Kidney capillary endothelial cell (primary cell): ENCODE measurements around the gene KCNJ15.
"Not testable (repeated sequence)": the region's sequence is repeated elsewhere in the genome, so short reads cannot be mapped to it uniquely, and the experiment has no call there.

Experiments used
- DNase-seq: peaks from one replicate; pipeline ENCODE4 v3.0.0-alpha.2; 2018; ENCODE audit warnings: low spot score

KCNJ15 gene

GRCh38 chr21:38244885-38245869 is 11.6 kb upstream of the KCNJ15 start:
- DNase-seq: peak; percentile 98

GRCh38 chr21:38246511-38246910 is 10.3 kb upstream of the KCNJ15 start:
- DNase-seq: no peak

GRCh38 chr21:38247054-38247453 is 9.7 kb upstream of the KCNJ15 start:
- DNase-seq: not testable (repeated sequence)

- no peak for DNase-seq
Measured at GRCh38 chr21:38247738-38248510, 8.9 kb upstream of the KCNJ15 start.

GRCh38 chr21:38249256-38249655 is 7.5 kb upstream of the KCNJ15 start:
- no peak for DNase-seq

GRCh38 chr21:38249696-38250278 is 7.0 kb upstream of the KCNJ15 start:
- no peak for DNase-seq

GRCh38 chr21:38250991-38251418 is 5.8 kb upstream of the KCNJ15 start:
- no peak for DNase-seq

- no peak for DNase-seq
Measured at GRCh38 chr21:38254970-38255369, 1.8 kb upstream of the KCNJ15 start.

- DNase-seq: no peak
Measured at GRCh38 chr21:38255571-38256117, 1.1 kb upstream of the KCNJ15 start.

- DNase-seq: no peak
Measured at GRCh38 chr21:38257667-38258066, 876 bp downstream of the KCNJ15 start.

- no peak for DNase-seq
Measured at GRCh38 chr21:38258521-38259485, 2.0 kb downstream of the KCNJ15 start.

GRCh38 chr21:38259665-38260064 is 2.9 kb downstream of the KCNJ15 start:
- DNase-seq: no peak

GRCh38 chr21:38260426-38260825 is 3.6 kb downstream of the KCNJ15 start:
- no peak for DNase-seq

GRCh38 chr21:38261851-38262250 is 5.1 kb downstream of the KCNJ15 start:
- no peak for DNase-seq

GRCh38 chr21:38263493-38263892 is 6.7 kb downstream of the KCNJ15 start:
- DNase-seq: no peak

GRCh38 chr21:38264571-38264970 is 7.8 kb downstream of the KCNJ15 start:
- no peak for DNase-seq

- DNase-seq: no peak
Measured at GRCh38 chr21:38265166-38265565, 8.4 kb downstream of the KCNJ15 start.

GRCh38 chr21:38266732-38267131 is 9.9 kb downstream of the KCNJ15 start:
- no peak for DNase-seq

- DNase-seq: no peak
Measured at GRCh38 chr21:38267136-38267755, 10.5 kb downstream of the KCNJ15 start.

- no peak for DNase-seq
Measured at GRCh38 chr21:38267991-38268863, 11.4 kb downstream of the KCNJ15 start.
